GM12878 (cell line): ENCODE results near the gene CEP126. TPM values are rescaled to one million over a fixed set of nuclear protein-coding genes. Genes with fewer than 3 reads are reported as not detected.
A peak's percentile ranks its signal among the peaks of the same experiment; 100 is the strongest.

Source experiments
- ATAC-seq: fragments of 200-7000 bp; cut with Tn5 transposase; 3 replicates; pipeline ENCODE4 v1.9.1; 2020; ENCODE audit warnings: mild to moderate bottlenecking, moderate library complexity
- BruUV-seq: library from RNA; stranded (reverse); fragments of 400-500 nt; replicated peaks from 2 replicates; lab custom pipeline; 2021; lab: Mats Ljungman, UMichigan
- CTCF ChIA-PET: fragments of 300-600 bp; sonication (Branson Sonifier 250); formaldehyde crosslinking; extraction: SDS; loops from one replicate; lab custom pipeline; 2021; ENCODE audit warnings: inconsistent platforms; lab: Yijun Ruan, JAX
- POLR2A ChIA-PET: fragments of 350-600 bp; formaldehyde crosslinking; extraction: SDS; loops from one replicate; lab custom pipeline; 2021; ENCODE audit warnings: inconsistent platforms; lab: Charles Lee
- RAD21 ChIA-PET: fragments of 300-600 bp; sonication (Branson Sonifier 250); formaldehyde crosslinking; loops from one replicate; lab custom pipeline; 2023; ENCODE audit warnings: antibody characterized with exemption; ENCODE audit not compliant: unreplicated experiment; lab: Charles Lee
- SMC1A ChIA-PET: fragments of 300-600 bp; sonication (Branson Sonifier 250); formaldehyde crosslinking; loops from one replicate; lab custom pipeline; 2023; ENCODE audit not compliant: unreplicated experiment, uncharacterized antibody; lab: Charles Lee
- DNase-seq: peaks from one replicate; pipeline ENCODE4 v3.0.0-alpha.2; 2011; ENCODE audit warnings: low read depth, low spot score
- FAIRE-seq: peaks from 3 replicates; lab custom pipeline; 2011; peaks lifted over from hg19 to GRCh38; lab: Jason Lieb, UNC
- H2AFZ ChIP-seq: 2 replicates; pipeline ENCODE4 v1.6.0; 2011; ENCODE audit warnings: low read depth, low read length, control low read depth; ENCODE audit not compliant: control insufficient read depth
- H3K27ac ChIP-seq: 2 replicates; pipeline ENCODE4 v1.5.1; 2011; ENCODE audit warnings: control low read depth; ENCODE audit not compliant: control insufficient read depth, insufficient read depth
- H3K27me3 ChIP-seq, 2 experiments: replicated peaks in 1 of 2; 2 replicates each; pipeline versions ENCODE4 v1.6.0 to v1.6.1; 2011; ENCODE audit warnings: low read length in 1 of 2; ENCODE audit not compliant: control insufficient read depth in 2 of 2, insufficient read depth in 2 of 2
- H3K36me3 ChIP-seq, 2 experiments: 2 replicates each; pipeline ENCODE4 v1.5.1; 2011; ENCODE audit warnings: low read length in 1 of 2; ENCODE audit not compliant: control insufficient read depth in 2 of 2, insufficient read depth in 2 of 2
- H3K4me1 ChIP-seq: 2 replicates; pipeline ENCODE4 v1.6.1; 2011; ENCODE audit warnings: mild to moderate bottlenecking, low read length, moderate library complexity, mixed read lengths; ENCODE audit not compliant: control insufficient read depth, insufficient read depth
- H3K4me2 ChIP-seq: 2 replicates; pipeline ENCODE4 v1.6.0; 2011; ENCODE audit warnings: control low read depth; ENCODE audit not compliant: control insufficient read depth, insufficient read depth
- H3K4me3 ChIP-seq: fragments of 200-600 bp; sonication (generic); 2 replicates; pipeline ENCODE4 v1.5.1; 2016
- H3K79me2 ChIP-seq: 2 replicates; pipeline ENCODE4 v1.6.0; 2011; ENCODE audit warnings: low read length; ENCODE audit not compliant: control insufficient read depth, insufficient read depth
- H3K9ac ChIP-seq: 2 replicates; pipeline ENCODE4 v1.8.0; 2011; ENCODE audit warnings: low read length, control low read depth, mixed read lengths; ENCODE audit not compliant: control insufficient read depth, insufficient read depth
- H3K9me3 ChIP-seq: replicated peaks from 3 replicates; pipeline ENCODE4 v1.5.1; 2011; ENCODE audit warnings: mild to moderate bottlenecking, low read length; ENCODE audit not compliant: control insufficient read depth, insufficient read depth
- H4K20me1 ChIP-seq: 2 replicates; pipeline ENCODE4 v1.6.0; 2011; ENCODE audit not compliant: control insufficient read depth, insufficient read depth
- BCL3 ChIP-seq: IDR thresholded peaks from 2 replicates; pipeline ENCODE4 v1.6.1; 2011; ENCODE audit warnings: borderline replicate concordance, low read depth, mild to moderate bottlenecking, moderate library complexity, low read length; ENCODE audit not compliant: insufficient read depth, poor library complexity, severe bottlenecking
- CHD1 ChIP-seq: IDR thresholded peaks from 2 replicates; pipeline ENCODE4 v1.6.1; 2012; ENCODE audit warnings: low read depth, low read length, improper control_type of control experiment
- E2F4 ChIP-seq: IDR thresholded peaks from 2 replicates; pipeline ENCODE4 v1.6.1; 2012; ENCODE audit warnings: low read depth, low read length, improper control_type of control experiment
- MYB ChIP-seq: fragments of 150-350 bp; IDR thresholded peaks from 2 replicates; pipeline ENCODE4 v1.6.1; 2014; ENCODE audit warnings: mild to moderate bottlenecking, low read depth, low read length, borderline replicate concordance
- NFYA ChIP-seq: IDR thresholded peaks from 2 replicates; pipeline ENCODE4 v1.6.1; 2011; ENCODE audit warnings: low read depth, mild to moderate bottlenecking, low read length, improper control_type of control experiment, borderline replicate concordance
- POLR2A ChIP-seq: IDR thresholded peaks from 2 replicates; pipeline ENCODE4 v1.6.1; 2011; ENCODE audit warnings: low read depth, mild to moderate bottlenecking, low read length
- RB1 ChIP-seq: fragments of 450-650 bp; formaldehyde crosslinking; IDR thresholded peaks from 2 replicates; pipeline ENCODE4 v1.6.1; 2017; ENCODE audit warnings: mild to moderate bottlenecking, borderline replicate concordance
- RCOR1 ChIP-seq: conservative IDR thresholded peaks from 2 replicates; pipeline ENCODE4 v1.6.1; 2012; ENCODE audit warnings: low read depth, low read length, improper control_type of control experiment
- RFX5 ChIP-seq: IDR thresholded peaks from 2 replicates; pipeline ENCODE4 v1.6.1; 2011; ENCODE audit warnings: low read depth, low read length, improper control_type of control experiment
- SUZ12 ChIP-seq: fragments of 200-600 bp; sonication (generic); IDR thresholded peaks from one replicate; pipeline ENCODE4 v1.6.1; 2018; ENCODE audit warnings: antibody characterized with exemption, mild to moderate bottlenecking; ENCODE audit not compliant: unreplicated experiment
- USF1 ChIP-seq: IDR thresholded peaks from 2 replicates; pipeline ENCODE4 v1.6.1; 2011; ENCODE audit warnings: borderline replicate concordance, low read depth, mild to moderate bottlenecking, moderate library complexity, mixed read lengths, low read length; ENCODE audit not compliant: insufficient read depth; ENCODE audit errors: extremely low read length
- ZNF274 ChIP-seq: IDR thresholded peaks from one replicate; pipeline ENCODE4 v1.8.0; 2011; ENCODE audit not compliant: insufficient read length, insufficient read depth
- WGBS: methylation state at CpG from one replicate; pipeline ENCODE4 v1.1.6; 2016; ENCODE audit warnings: low lambda C conversion rate; ENCODE audit not compliant: insufficient replicate concordance, insufficient coverage; ENCODE audit errors: missing lambda C conversion rate; 5-methylcytosine and 5-hydroxymethylcytosine counted together
- in situ Hi-C: fragments of 300-500 bp; cut with MboI; formaldehyde crosslinking; loops from 9 replicates; pipeline ENCODE4 v1.14.3; 2018; ENCODE audit warnings: mixed read lengths
- intact Hi-C: fragments of 100-400 bp; cut with micrococcal nuclease; formaldehyde crosslinking; loops from one replicate; pipeline ENCODE4 v1.14.2; 2022; ENCODE audit not compliant: unreplicated experiment
- polyA plus RNA-seq, 11 experiments: library from polyadenylated mRNA; depleted of rRNA in 4 of 11; unstranded in 6 of 11; stranded (reverse) in 5 of 11; fragments of >200 nt; fragmentation: Nextera tagmentation in 4 of 11; fragmentation: Illumina TruSeq in 1 of 11; extraction: Ambion mirVana in 4 of 11; extraction: Trizol in 1 of 11; gene quantifications; 1 replicate in 1 of 11; 2 replicates in 10 of 11; pipeline versions ENCODE4 v1.2.1 to v1.2.3, GENCODE V29; 2011 to 2016; ENCODE audit warnings: inconsistent platforms in 2 of 11, missing spikeins in 2 of 11, low read depth in 1 of 11
- total RNA-seq, 4 experiments: library from RNA; depleted of rRNA in 3 of 4; stranded (reverse); fragments of >200 nt in 3 of 4; fragmentation: Illumina TruSeq in 1 of 4; extraction: Trizol in 1 of 4; gene quantifications; 2 replicates each; pipeline versions ENCODE4 v1.2.1 to v1.2.3, GENCODE V29; 2013 to 2021
- TF ChIP-seq, protein P1 (sequence below): fragments of 450-650 bp; IDR thresholded peaks from 2 replicates; pipeline ENCODE4 v1.6.1; 2016; ENCODE audit warnings: mild to moderate bottlenecking
- TF ChIP-seq, protein P2 (sequence below): fragments of 450-650 bp; IDR thresholded peaks from 2 replicates; pipeline ENCODE4 v1.6.1; 2016; ENCODE audit warnings: mild to moderate bottlenecking

Gene CEP126
- total and polyA plus RNA-seq, 10 of the 15 experiments (the other 5 are each of a cell fraction or from before 2014, with no cell fraction given), result 0.01 TPM; not detected in 8

DNA sequence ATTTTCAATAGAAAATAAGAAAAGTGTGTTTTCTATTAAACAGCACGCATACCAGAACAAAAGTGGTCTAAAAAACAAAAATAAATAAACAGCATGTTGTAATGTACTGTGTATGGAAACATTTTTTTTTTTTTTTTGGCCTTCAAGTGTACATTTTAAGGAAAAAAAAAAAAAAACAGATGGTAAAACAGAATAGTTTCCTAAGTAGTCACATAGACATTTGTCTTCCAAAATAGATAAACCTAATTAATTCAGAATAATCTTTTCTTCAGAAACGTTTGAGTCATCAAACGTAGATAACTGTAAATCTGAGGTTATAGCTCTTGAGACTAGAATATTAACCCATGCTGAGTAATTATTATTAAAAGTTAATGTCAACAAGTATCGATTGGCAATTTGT lies 132.0 kb downstream of the CEP126 start:
- TF ChIP-seq ZNF274 (no peak), SUZ12 (no peak), USF1 (no peak), RB1 (no peak), E2F4 (no peak), CHD1 (no peak), POLR2A (no peak), NFYA (no peak), RCOR1 (no peak), MYB (no peak), RFX5 (no peak), BCL3 (no peak)
- TF ChIP-seq, protein P1, sequence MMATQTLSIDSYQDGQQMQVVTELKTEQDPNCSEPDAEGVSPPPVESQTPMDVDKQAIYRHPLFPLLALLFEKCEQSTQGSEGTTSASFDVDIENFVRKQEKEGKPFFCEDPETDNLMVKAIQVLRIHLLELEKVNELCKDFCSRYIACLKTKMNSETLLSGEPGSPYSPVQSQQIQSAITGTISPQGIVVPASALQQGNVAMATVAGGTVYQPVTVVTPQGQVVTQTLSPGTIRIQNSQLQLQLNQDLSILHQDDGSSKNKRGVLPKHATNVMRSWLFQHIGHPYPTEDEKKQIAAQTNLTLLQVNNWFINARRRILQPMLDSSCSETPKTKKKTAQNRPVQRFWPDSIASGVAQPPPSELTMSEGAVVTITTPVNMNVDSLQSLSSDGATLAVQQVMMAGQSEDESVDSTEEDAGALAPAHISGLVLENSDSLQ, result no peak
- TF ChIP-seq, protein P2, sequence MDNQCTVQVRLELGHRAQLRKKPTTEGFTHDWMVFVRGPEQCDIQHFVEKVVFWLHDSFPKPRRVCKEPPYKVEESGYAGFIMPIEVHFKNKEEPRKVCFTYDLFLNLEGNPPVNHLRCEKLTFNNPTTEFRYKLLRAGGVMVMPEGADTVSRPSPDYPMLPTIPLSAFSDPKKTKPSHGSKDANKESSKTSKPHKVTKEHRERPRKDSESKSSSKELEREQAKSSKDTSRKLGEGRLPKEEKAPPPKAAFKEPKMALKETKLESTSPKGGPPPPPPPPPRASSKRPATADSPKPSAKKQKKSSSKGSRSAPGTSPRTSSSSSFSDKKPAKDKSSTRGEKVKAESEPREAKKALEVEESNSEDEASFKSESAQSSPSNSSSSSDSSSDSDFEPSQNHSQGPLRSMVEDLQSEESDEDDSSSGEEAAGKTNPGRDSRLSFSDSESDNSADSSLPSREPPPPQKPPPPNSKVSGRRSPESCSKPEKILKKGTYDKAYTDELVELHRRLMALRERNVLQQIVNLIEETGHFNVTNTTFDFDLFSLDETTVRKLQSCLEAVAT, result no peak
- BruUV-seq, result no TSS peak
- Histone ChIP-seq H3K9me3 (no peaks in the 10 kb centered on the region), H3K27ac (no peak overlapping the region), H3K27me3 (no peaks in the 10 kb centered on the region), H3K79me2 (no peaks in the 10 kb centered on the region), H3K4me1 (no peaks in the 10 kb centered on the region), H2AFZ (no peak overlapping the region), H3K4me2 (0 out of 2 replicates have a peak overlapping the region, but pooled peaks have one; percentile 25), H4K20me1 (no peaks in the 10 kb centered on the region), H3K9ac (no peak overlapping the region), H3K36me3 (no peaks in the 10 kb centered on the region), H3K4me3 (no peak overlapping the region)
- FAIRE-seq, result no peak
- WGBS, result 21% methylated on average over 4 of the region's 4 CpGs
- intact Hi-C loops (no loop called here), in situ Hi-C loops (no loop called here)
- ChIA-PET CTCF (no interaction called here), RAD21 (no interaction called here), SMC1A (no interaction called here), POLR2A (no interaction called here)
- DNase-seq, result no peak
- ATAC-seq, result no peak
